SK-N-SH (cell line): Measurements from ENCODE around the gene KCNQ4. TPM values are rescaled to one million over a fixed set of nuclear protein-coding genes. Genes with fewer than 3 reads are reported as not detected.

ENCODE experiments used
- CTCF ChIA-PET: fragments of 300-600, 350-600 bp; formaldehyde crosslinking; extraction: SDS; loops from one replicate; lab custom pipeline; 2021; lab: Yijun Ruan, JAX
- POLR2A ChIA-PET: fragments of 350-600 bp; sonication (Branson Sonifier 250); formaldehyde crosslinking; extraction: SDS; loops from one replicate; lab custom pipeline; 2020; ENCODE audit warnings: antibody characterized with exemption, inconsistent platforms; lab: Yijun Ruan, JAX
- DNase-seq: peaks from one replicate; pipeline ENCODE4 v3.0.0; 2012
- H2AFZ ChIP-seq: fragments of 200-600 bp; sonication (generic); 2 replicates; pipeline ENCODE4 v1.8.1; 2016; ENCODE audit warnings: antibody characterized with exemption, mild to moderate bottlenecking, low read depth
- H3F3A ChIP-seq: fragments of 200-600 bp; sonication (generic); replicated peaks from 2 replicates; pipeline ENCODE3; 2016; ENCODE audit warnings: antibody characterized with exemption, mild to moderate bottlenecking; ENCODE audit not compliant: insufficient read depth
- H3K27ac ChIP-seq, 2 experiments: fragments of 200-500 bp in 1 of 2; fragments of 200-600 bp in 1 of 2; sonication (Bioruptor generic) in 1 of 2; sonication (generic), shearing (Covaris generic) in 1 of 2; 2 replicates each; pipeline versions ENCODE4 v1.5.1 to v1.6.1; 2014 to 2016; ENCODE audit warnings: low read depth in 2 of 2, inconsistent platforms in 1 of 2, low read length in 1 of 2, mild to moderate bottlenecking in 1 of 2, mixed read lengths in 1 of 2
- H3K27me3 ChIP-seq: fragments of 200-600 bp; sonication (generic), shearing (Covaris generic); 2 replicates; pipeline ENCODE4 v1.6.1; 2016; ENCODE audit warnings: mixed run types; ENCODE audit not compliant: insufficient read depth
- H3K36me3 ChIP-seq, 2 experiments: fragments of 200-500 bp in 1 of 2; fragments of 200-600 bp in 1 of 2; sonication (Bioruptor generic) in 1 of 2; sonication (generic) in 1 of 2; replicated peaks in 1 of 2; 2 replicates each; pipeline versions ENCODE3 to v1.5.1; 2014 to 2016; ENCODE audit warnings: low read length in 1 of 2, mild to moderate bottlenecking in 1 of 2; ENCODE audit not compliant: insufficient read depth in 2 of 2, control insufficient read depth in 1 of 2
- H3K4me1 ChIP-seq, 2 experiments: fragments of 200-500 bp in 1 of 2; fragments of 200-600 bp in 1 of 2; sonication (Bioruptor generic) in 1 of 2; sonication (generic), shearing (Covaris generic) in 1 of 2; 2 replicates each; pipeline versions ENCODE4 v1.5.1 to v1.6.1; 2014 to 2016; ENCODE audit warnings: low read depth in 1 of 2, low read length in 1 of 2, mixed run types in 1 of 2; ENCODE audit not compliant: insufficient read depth in 2 of 2, control insufficient read depth in 1 of 2
- H3K4me2 ChIP-seq: fragments of 200-600 bp; sonication (generic), shearing (Covaris generic); 2 replicates; pipeline ENCODE4 v1.6.1; 2017; ENCODE audit warnings: mixed run types
- H3K4me3 ChIP-seq, 2 experiments: fragments of 200-500 bp in 1 of 2; fragments of 200-600 bp in 1 of 2; sonication (Bioruptor generic) in 1 of 2; sonication (generic), shearing (Covaris generic) in 1 of 2; 2 replicates each; pipeline versions ENCODE4 v1.5.1 to v1.8.1; 2014 to 2016; ENCODE audit warnings: low read depth in 2 of 2, inconsistent platforms in 1 of 2, low read length in 1 of 2, mild to moderate bottlenecking in 1 of 2, mixed read lengths in 1 of 2, moderate library complexity in 1 of 2
- H3K79me2 ChIP-seq: fragments of 200-600 bp; sonication (generic); 2 replicates; pipeline ENCODE4 v1.8.1; 2017; ENCODE audit warnings: mild to moderate bottlenecking; ENCODE audit not compliant: insufficient read depth
- H3K9ac ChIP-seq: fragments of 200-600 bp; sonication (generic); 2 replicates; pipeline ENCODE4 v1.6.1; 2017; ENCODE audit warnings: mixed run types
- H3K9me2 ChIP-seq: fragments of 200-600 bp; sonication (generic); 2 replicates; pipeline ENCODE4 v1.6.1; 2017; ENCODE audit warnings: mixed run types
- H3K9me3 ChIP-seq: fragments of 200-600 bp; sonication (generic); 2 replicates; pipeline ENCODE4 v1.6.1; 2017; ENCODE audit warnings: mixed run types, mild to moderate bottlenecking, moderate library complexity
- H4K20me1 ChIP-seq: fragments of 200-600 bp; sonication (generic); 2 replicates; pipeline ENCODE4 v1.6.1; 2017; ENCODE audit warnings: mild to moderate bottlenecking, mixed run types; ENCODE audit not compliant: insufficient read depth
- CHD2 ChIP-seq: fragments of 150-350 bp; IDR thresholded peaks from 2 replicates; pipeline ENCODE4 v1.6.1; 2018; ENCODE audit warnings: low read length; ENCODE audit not compliant: partially characterized antibody
- JUND ChIP-seq: IDR thresholded peaks from 2 replicates; pipeline ENCODE4 v1.4.0; 2012
- MEF2A ChIP-seq: IDR thresholded peaks from 2 replicates; pipeline ENCODE4 v1.4.0; 2012; ENCODE audit warnings: low read depth, borderline replicate concordance
- RAD21 ChIP-seq: IDR thresholded peaks from 2 replicates; pipeline ENCODE4 v1.6.1; 2012; ENCODE audit warnings: mild to moderate bottlenecking, low read length
- RCOR1 ChIP-seq: fragments of 150-350 bp; IDR thresholded peaks from 2 replicates; pipeline ENCODE4 v1.6.1; 2017; ENCODE audit warnings: antibody characterized with exemption, low read length
- SMC3 ChIP-seq: IDR thresholded peaks from 2 replicates; pipeline ENCODE4 v1.6.1; 2012; ENCODE audit warnings: low read depth, low read length, improper control_type of control experiment
- TCF12 ChIP-seq: IDR thresholded peaks from 2 replicates; pipeline ENCODE4 v1.4.0; 2012
- TEAD4 ChIP-seq: IDR thresholded peaks from 2 replicates; pipeline ENCODE4 v1.4.0; 2012; ENCODE audit warnings: mild to moderate bottlenecking, borderline replicate concordance; ENCODE audit not compliant: insufficient read depth
- WGBS: methylation state at CpG from one replicate; pipeline ENCODE4 v1.1.6; 2017; ENCODE audit warnings: low lambda C conversion rate; 5-methylcytosine and 5-hydroxymethylcytosine counted together
- polyA plus RNA-seq, 3 experiments: library from polyadenylated mRNA; depleted of rRNA; stranded (reverse); fragments of >200 nt; gene quantifications; 2 replicates each; pipeline ENCODE4 v1.2.3, GENCODE V29; 2012
- TF ChIP-seq, protein P1 (sequence below): fragments of 200-600 bp; sonication (generic); IDR thresholded peaks from 2 replicates; pipeline ENCODE4 v1.6.1; 2017; ENCODE audit warnings: antibody characterized with exemption, mild to moderate bottlenecking, moderate library complexity
- TF ChIP-seq, protein P2 (sequence below): IDR thresholded peaks from 2 replicates; pipeline ENCODE4; 2012
- TF ChIP-seq, protein P3 (sequence below): IDR thresholded peaks from 2 replicates; pipeline ENCODE4 v1.4.0; 2012; ENCODE audit warnings: low read depth

The KCNQ4 gene
- polyA plus RNA-seq, 1 of the 3 experiments (the other 2 are of a cell fraction) = 0.15 TPM

DNA sequence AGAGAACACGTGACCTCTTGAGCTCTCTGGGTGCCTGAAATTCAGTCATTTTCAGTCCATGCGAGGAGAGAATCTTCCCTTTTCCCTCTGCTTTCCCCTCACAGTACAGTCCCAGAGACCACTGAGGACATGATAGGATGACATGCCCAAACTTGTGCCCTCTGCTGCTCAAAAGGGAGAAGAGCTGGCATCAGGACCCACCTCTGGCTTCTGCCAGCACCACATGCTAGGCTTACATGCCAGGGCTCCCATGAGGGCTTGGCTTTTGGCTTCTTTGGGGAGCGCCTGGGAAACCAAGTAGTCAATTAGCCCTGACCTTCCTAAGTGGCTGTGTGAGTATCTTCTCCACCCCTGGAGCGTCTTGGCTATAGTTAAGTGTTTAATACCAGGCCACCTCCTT lies 13.8 kb upstream of the KCNQ4 start:
- H3K36me3 ChIP-seq = peaks cover 16 to 60% of the 10 kb centered on the region in 2 experiments
- ChIA-PET POLR2A (interaction anchor here (1.4 kb wide), 1 partner anchor 13 kb away, joined by 3 read pairs; no protein-coding TSS in a partner anchor), CTCF (interaction anchor here (0.9 to 9.1 kb wide), 7 partner anchors 11 to 181 kb away, joined by 3 to 153 read pairs (median 5); no protein-coding TSS in a partner anchor)
- peak overlapping the region in 1 of 2 experiments; percentile 13; a peak in 1 of 4 replicates for H3K27ac ChIP-seq
- no peaks in the 10 kb centered on the region for H3K79me2 ChIP-seq
- H3K9me3 ChIP-seq = no peaks in the 10 kb centered on the region
- H3K27me3 ChIP-seq = no peaks in the 10 kb centered on the region
- TF ChIP-seq RCOR1 (no peak), CHD2 (no peak), JUND (no peak), SMC3 (peak; percentile 45; the same call in 1 of the 2 replicates), RAD21 (peak; percentile 37; the same call in 1 of the 2 replicates)
- TF ChIP-seq, protein P1, sequence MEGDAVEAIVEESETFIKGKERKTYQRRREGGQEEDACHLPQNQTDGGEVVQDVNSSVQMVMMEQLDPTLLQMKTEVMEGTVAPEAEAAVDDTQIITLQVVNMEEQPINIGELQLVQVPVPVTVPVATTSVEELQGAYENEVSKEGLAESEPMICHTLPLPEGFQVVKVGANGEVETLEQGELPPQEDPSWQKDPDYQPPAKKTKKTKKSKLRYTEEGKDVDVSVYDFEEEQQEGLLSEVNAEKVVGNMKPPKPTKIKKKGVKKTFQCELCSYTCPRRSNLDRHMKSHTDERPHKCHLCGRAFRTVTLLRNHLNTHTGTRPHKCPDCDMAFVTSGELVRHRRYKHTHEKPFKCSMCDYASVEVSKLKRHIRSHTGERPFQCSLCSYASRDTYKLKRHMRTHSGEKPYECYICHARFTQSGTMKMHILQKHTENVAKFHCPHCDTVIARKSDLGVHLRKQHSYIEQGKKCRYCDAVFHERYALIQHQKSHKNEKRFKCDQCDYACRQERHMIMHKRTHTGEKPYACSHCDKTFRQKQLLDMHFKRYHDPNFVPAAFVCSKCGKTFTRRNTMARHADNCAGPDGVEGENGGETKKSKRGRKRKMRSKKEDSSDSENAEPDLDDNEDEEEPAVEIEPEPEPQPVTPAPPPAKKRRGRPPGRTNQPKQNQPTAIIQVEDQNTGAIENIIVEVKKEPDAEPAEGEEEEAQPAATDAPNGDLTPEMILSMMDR = peak; percentile 43
- TF ChIP-seq, protein P2, sequence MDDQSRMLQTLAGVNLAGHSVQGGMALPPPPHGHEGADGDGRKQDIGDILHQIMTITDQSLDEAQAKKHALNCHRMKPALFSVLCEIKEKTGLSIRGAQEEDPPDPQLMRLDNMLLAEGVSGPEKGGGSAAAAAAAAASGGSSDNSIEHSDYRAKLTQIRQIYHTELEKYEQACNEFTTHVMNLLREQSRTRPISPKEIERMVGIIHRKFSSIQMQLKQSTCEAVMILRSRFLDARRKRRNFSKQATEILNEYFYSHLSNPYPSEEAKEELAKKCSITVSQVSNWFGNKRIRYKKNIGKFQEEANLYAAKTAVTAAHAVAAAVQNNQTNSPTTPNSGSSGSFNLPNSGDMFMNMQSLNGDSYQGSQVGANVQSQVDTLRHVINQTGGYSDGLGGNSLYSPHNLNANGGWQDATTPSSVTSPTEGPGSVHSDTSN = no peak
- no peaks in the 10 kb centered on the region for H3F3A ChIP-seq
- H2AFZ ChIP-seq = no peak overlapping the region
- DNase-seq = no peak
- H3K4me3 ChIP-seq = no peak overlapping the region
- peaks cover 0 to 12% of the 10 kb centered on the region in 2 experiments; a peak in 2 of 4 replicates for H3K4me1 ChIP-seq
- no peak overlapping the region for H3K9ac ChIP-seq
- H4K20me1 ChIP-seq = no peaks in the 10 kb centered on the region
- H3K9me2 ChIP-seq = no peaks in the 10 kb centered on the region
- no peak overlapping the region for H3K4me2 ChIP-seq
- WGBS = 95% methylated on average over 4 of the region's 4 CpGs

DNA sequence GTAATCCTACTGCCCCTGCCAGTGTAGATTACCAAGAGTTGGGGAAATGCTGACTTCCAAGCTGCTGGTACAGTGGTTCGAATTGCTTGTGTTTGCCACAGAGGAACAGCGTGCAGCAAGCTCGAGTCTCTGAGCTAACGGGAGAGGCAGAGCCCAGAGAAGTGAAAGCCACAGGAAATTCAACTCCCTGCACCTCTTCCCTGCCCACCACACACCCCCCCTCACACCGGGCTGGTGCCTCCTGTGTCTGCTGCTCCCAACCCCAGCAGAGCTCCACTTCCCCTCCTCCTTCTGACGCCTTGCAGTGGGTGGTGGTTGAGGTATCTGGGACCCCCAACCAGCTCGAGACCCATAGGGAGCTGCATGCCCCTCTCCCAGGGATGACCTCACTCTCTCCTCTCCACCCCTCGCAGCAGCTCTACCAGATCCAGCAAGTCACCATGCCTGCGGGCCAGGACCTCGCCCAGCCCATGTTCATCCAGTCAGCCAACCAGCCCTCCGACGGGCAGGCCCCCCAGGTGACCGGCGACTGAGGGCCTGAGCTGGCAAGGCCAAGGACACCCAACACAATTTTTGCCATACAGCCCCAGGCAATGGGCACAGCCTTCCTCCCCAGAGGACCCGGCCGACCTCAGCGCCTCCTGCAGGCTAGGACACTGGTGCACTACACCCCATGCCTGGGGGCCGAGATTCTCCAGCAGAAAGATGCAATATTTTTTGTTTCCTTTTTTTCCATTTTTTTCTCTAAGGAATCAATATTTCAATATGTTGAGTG lies 13.1 kb upstream of the KCNQ4 start:
- Histone ChIP-seq H3K9me3 (no peaks in the 10 kb centered on the region), H3K9me2 (no peaks in the 10 kb centered on the region), H3K36me3 (peaks cover 17 to 53% of the 10 kb centered on the region in 2 experiments), H3K9ac (no peak overlapping the region), H3F3A (no peaks in the 10 kb centered on the region), H4K20me1 (no peaks in the 10 kb centered on the region), H2AFZ (no peak overlapping the region), H3K4me1 (peaks cover 0 to 5% of the 10 kb centered on the region in 2 experiments; a peak in 1 of 4 replicates), H3K4me3 (no peak overlapping the region), H3K4me2 (no peak overlapping the region), H3K27ac (no peak overlapping the region), H3K79me2 (no peaks in the 10 kb centered on the region), H3K27me3 (no peaks in the 10 kb centered on the region)
- ChIA-PET CTCF (interaction anchor here (0.5 to 9.1 kb wide), 10 partner anchors 10 to 181 kb away, joined by 3 to 153 read pairs (median 4); no protein-coding TSS in a partner anchor), POLR2A (interaction anchor here (1.4 kb wide), 1 partner anchor 12 kb away, joined by 3 read pairs; no protein-coding TSS in a partner anchor)
- TF ChIP-seq, protein P3, sequence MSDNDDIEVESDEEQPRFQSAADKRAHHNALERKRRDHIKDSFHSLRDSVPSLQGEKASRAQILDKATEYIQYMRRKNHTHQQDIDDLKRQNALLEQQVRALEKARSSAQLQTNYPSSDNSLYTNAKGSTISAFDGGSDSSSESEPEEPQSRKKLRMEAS = no peak
- TF ChIP-seq MEF2A (no peak), JUND (no peak), TCF12 (no peak), TEAD4 (no peak), SMC3 (no peak)
- no peak for DNase-seq
- 96% methylated on average over 15 of the region's 18 CpGs for WGBS
